Stomach (tissue), 9 donors: Measurements from ENCODE around the gene CST3. TPM values are rescaled to one million over a fixed set of nuclear protein-coding genes. Genes with fewer than 3 reads are reported as not detected.

Experiments
- DNase-seq, 2 donors: peaks; one replicate each; pipeline versions ENCODE4 v3.0.0 to v3.0.0-alpha.2; 2013 to 2019
- H3K27ac ChIP-seq, 5 donors: fragments of 200-600 bp in 4 of 5; sonication (generic) in 4 of 5; one replicate each; pipeline ENCODE4 v1.5.1; 2013 to 2019; ENCODE audit warnings: mild to moderate bottlenecking in 1 of 5, moderate library complexity in 1 of 5
- H3K27me3 ChIP-seq, 3 donors: fragments of 200-600 bp; sonication (generic); one replicate each; pipeline ENCODE4 v1.5.1; 2017 to 2019; ENCODE audit warnings: mixed run types in 1 of 3
- H3K36me3 ChIP-seq, 4 donors: fragments of 200-600 bp; sonication (generic); 1 replicate in 3 of 4; 2 replicates in 1 of 4; pipeline ENCODE4 v1.5.1; 2016 to 2019
- H3K4me1 ChIP-seq, 4 donors: fragments of 200-600 bp; sonication (generic); one replicate each; pipeline ENCODE4 v1.5.1; 2016 to 2019
- H3K4me3 ChIP-seq, 4 donors: fragments of 200-600 bp; sonication (generic) in 3 of 4; one replicate each; pipeline ENCODE4 v1.5.1; 2016 to 2019; ENCODE audit warnings: mild to moderate bottlenecking in 1 of 4
- H3K9me3 ChIP-seq, 4 donors: fragments of 200-600 bp; sonication (generic); one replicate each; pipeline ENCODE4 v1.5.1; 2016 to 2019
- EP300 ChIP-seq: sonication (generic); formaldehyde crosslinking; IDR thresholded peaks from one replicate; pipeline ENCODE4 v1.6.1; 2017; ENCODE audit warnings: antibody characterized with exemption
- POLR2A ChIP-seq, 4 donors: fragments of 450-650 bp; IDR thresholded peaks; one replicate each; pipeline ENCODE4 v1.6.1; 2016; ENCODE audit warnings: antibody characterized with exemption in 4 of 4, control low read depth in 2 of 4, mild to moderate bottlenecking in 1 of 4, moderate library complexity in 1 of 4
- POLR2AphosphoS5 ChIP-seq, 3 donors: sonication (generic); formaldehyde crosslinking; IDR thresholded peaks; one replicate each; pipeline ENCODE4 v1.6.1; 2016; ENCODE audit warnings: antibody characterized with exemption in 3 of 3
- WGBS, 5 donors: extraction: QIAGEN DNeasy Blood & Tissue Kit in 3 of 5; methylation state at CpG; one replicate each; pipeline versions ENCODE4 v1.1.5 to v1.1.7; 2013 to 2018; 5-methylcytosine and 5-hydroxymethylcytosine counted together
- intact Hi-C: fragments of 100-400 bp; cut with DNase I; formaldehyde crosslinking; loops from one replicate; pipeline ENCODE4 v1.15.1; 2023; ENCODE audit warnings: low total_unique reads
- polyA plus RNA-seq, 3 donors: library from polyadenylated mRNA; stranded (reverse); fragments of 200-250 nt; gene quantifications; one replicate each; pipeline ENCODE4 v1.2.3, GENCODE V29; 2013
- total RNA-seq, 5 donors: library from RNA; depleted of rRNA; stranded (reverse); fragments of >200 nt; gene quantifications; one replicate each; pipeline versions ENCODE4 v1.1.0 to v1.2.3, GENCODE V29; 2014 to 2016
- TF ChIP-seq, protein P1 (sequence below), 7 experiments: fragments of 450-650 bp in 4 of 7; fragments of 200-600 bp in 3 of 7; sonication (generic) in 3 of 7; IDR thresholded peaks; one replicate each; pipeline ENCODE4 v1.5.1; 2016 to 2019; ENCODE audit warnings: antibody characterized with exemption in 7 of 7, control low read depth in 2 of 7, mild to moderate bottlenecking in 1 of 7
- donor health status: healthy with polysubstance abuse.
- donor health status: Bipolar disorder and iron deficiency.
- donor health status: healthy.

The CST3 gene
- total and polyA plus RNA-seq, 8 donors = 231 to 2,024 (median 578) TPM

GRCh38 chr20:23644164-23644563 lies 6.4 kb upstream of the CST3 start:
- no peak for DNase-seq
- no peak for TF ChIP-seq POLR2A (IDR thresholded peaks at IDR 0.05)
- TF ChIP-seq EP300 = no peak
- intact Hi-C loops = no loop called here
- Histone ChIP-seq H3K27me3 (no peaks in the 10 kb centered on the region), H3K9me3 (no peaks in the 10 kb centered on the region), H3K4me3 (no peak overlapping the region), H3K4me1 (peaks cover 0 to 25% (median 18%) of the 10 kb centered on the region in 4 donors), H3K27ac (no peak overlapping the region), H3K36me3 (no peaks in the 10 kb centered on the region)
- 95 to 98% (median 96%) methylated on average over 7 of the region's 7 CpGs for WGBS, 5 donors

GRCh38 chr20:23643659-23644058 lies 5.9 kb upstream of the CST3 start:
- no peaks in the 10 kb centered on the region for H3K27me3 ChIP-seq
- 71 to 82% (median 80%) methylated on average over 6 of the region's 6 CpGs for WGBS, 5 donors
- intact Hi-C loops = no loop called here

GRCh38 chr20:23641936-23642751 lies 4.4 kb upstream of the CST3 start:
- no peak for DNase-seq
- no peaks in the 10 kb centered on the region for H3K9me3 ChIP-seq
- peaks cover 0 to 6% (median 0%) of the 10 kb centered on the region in 3 donors for H3K27me3 ChIP-seq
- H3K27ac ChIP-seq = peak overlapping the region in 4 of 5 donors; percentile 18 to 97 (median 36)
- TF ChIP-seq POLR2AphosphoS5 (IDR thresholded peaks at IDR 0.05) (peak in 1 of 3 donors; percentile 34), POLR2A (IDR thresholded peaks at IDR 0.05) (no peak)
- H3K4me1 ChIP-seq = peaks cover 0 to 35% (median 21%) of the 10 kb centered on the region in 4 donors
- H3K4me3 ChIP-seq = no peak overlapping the region
- 60 to 66% (median 64%) methylated on average over 12 of the region's 12 CpGs for WGBS, 5 donors
- intact Hi-C loops = no loop called here
- no peaks in the 10 kb centered on the region for H3K36me3 ChIP-seq

More at GRCh38 chr20:23643659-23644058, 5.9 kb upstream of the CST3 start:
- Histone ChIP-seq H3K4me3 (no peak overlapping the region), H3K27ac (no peak overlapping the region), H3K9me3 (no peaks in the 10 kb centered on the region), H3K4me1 (peaks cover 0 to 28% (median 18%) of the 10 kb centered on the region in 4 donors), H3K36me3 (no peaks in the 10 kb centered on the region)
- TF ChIP-seq, protein P1, sequence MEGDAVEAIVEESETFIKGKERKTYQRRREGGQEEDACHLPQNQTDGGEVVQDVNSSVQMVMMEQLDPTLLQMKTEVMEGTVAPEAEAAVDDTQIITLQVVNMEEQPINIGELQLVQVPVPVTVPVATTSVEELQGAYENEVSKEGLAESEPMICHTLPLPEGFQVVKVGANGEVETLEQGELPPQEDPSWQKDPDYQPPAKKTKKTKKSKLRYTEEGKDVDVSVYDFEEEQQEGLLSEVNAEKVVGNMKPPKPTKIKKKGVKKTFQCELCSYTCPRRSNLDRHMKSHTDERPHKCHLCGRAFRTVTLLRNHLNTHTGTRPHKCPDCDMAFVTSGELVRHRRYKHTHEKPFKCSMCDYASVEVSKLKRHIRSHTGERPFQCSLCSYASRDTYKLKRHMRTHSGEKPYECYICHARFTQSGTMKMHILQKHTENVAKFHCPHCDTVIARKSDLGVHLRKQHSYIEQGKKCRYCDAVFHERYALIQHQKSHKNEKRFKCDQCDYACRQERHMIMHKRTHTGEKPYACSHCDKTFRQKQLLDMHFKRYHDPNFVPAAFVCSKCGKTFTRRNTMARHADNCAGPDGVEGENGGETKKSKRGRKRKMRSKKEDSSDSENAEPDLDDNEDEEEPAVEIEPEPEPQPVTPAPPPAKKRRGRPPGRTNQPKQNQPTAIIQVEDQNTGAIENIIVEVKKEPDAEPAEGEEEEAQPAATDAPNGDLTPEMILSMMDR (IDR thresholded peaks at IDR 0.05) = no peak
- TF ChIP-seq POLR2A (IDR thresholded peaks at IDR 0.05) = no peak
- TF ChIP-seq EP300 = no peak
- no peak for TF ChIP-seq POLR2AphosphoS5 (IDR thresholded peaks at IDR 0.05)
- no peak for DNase-seq

DNA sequence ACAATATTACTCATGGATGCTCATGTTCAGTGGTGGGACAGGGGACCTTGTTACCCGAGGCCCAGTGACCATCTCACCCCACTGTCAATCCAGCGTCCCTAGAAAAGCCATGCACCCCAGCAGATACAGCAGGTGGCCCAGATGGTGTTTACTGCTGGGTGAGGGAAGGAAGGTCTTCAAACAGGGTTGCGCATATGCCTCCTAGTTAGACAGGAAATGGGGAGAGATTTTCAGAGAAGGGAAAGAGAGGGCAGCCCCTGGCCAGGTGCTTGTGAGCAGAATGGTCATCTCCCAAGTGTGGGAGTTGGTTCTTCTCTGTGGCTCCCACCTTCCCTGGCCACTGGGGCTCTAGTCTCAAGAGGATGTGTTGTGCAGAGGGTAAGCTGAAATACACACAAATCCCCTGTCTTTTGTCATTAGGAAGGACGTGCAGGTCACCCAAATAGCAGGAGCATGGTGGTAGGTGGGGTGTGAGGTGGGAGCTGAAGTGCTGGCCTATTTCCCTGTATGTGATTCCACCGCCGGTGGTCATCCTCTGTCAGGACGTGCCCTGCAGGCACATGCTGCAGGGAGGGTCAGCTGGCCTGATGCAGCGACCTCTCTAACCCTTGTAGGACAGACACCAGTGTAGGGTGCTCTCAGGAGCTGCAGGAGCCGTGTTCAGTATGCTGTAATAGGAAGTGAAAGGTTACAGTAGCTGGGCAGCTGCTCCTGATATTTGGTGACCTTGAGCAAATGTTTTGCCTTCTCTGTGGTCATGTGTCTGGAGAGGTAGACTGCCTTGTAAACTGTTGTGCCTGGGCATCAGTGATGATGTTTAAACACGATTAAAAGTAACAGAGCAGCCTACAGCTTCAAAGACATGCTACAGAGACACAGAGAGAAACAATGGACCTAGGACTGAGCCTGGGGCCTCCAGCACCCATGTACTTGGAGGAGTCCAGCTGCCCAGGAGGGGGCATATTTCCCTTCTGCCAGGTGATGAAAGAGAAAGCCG lies 3.2 kb upstream of the CST3 start:
- WGBS, 5 donors = 74 to 80% (median 79%) methylated on average over 7 to 11 of the region's 11 CpGs
- Histone ChIP-seq H3K9me3 (no peaks in the 10 kb centered on the region), H3K27ac (peak overlapping the region in 2 of 5 donors; percentile 0 to 97), H3K4me3 (no peak overlapping the region), H3K4me1 (peaks cover 7 to 45% (median 32%) of the 10 kb centered on the region in 4 donors), H3K27me3 (peaks cover 0 to 7% (median 0%) of the 10 kb centered on the region in 3 donors), H3K36me3 (no peaks in the 10 kb centered on the region)
- TF ChIP-seq POLR2AphosphoS5 (IDR thresholded peaks at IDR 0.05) = no peak
- no peak for TF ChIP-seq POLR2A (IDR thresholded peaks at IDR 0.05)
- no peak for TF ChIP-seq EP300
- TF ChIP-seq, protein P1 (IDR thresholded peaks at IDR 0.05) = no peak
- intact Hi-C loops = no loop called here
- DNase-seq = no peak
